Lower leg skin (tissue), 4 donors: ENCODE results near the gene KLF2. TPM values are rescaled to one million over a fixed set of nuclear protein-coding genes. Genes with fewer than 3 reads are reported as not detected.

ENCODE experiments used
- DNase-seq, 2 donors: peaks; one replicate each; pipeline ENCODE4 v3.0.0-alpha.2; 2019; ENCODE audit warnings: low spot score in 2 of 2
- H3K4me3 ChIP-seq: fragments of 200-600 bp; sonication (generic); 2 replicates; pipeline ENCODE4 v1.5.1; 2017; ENCODE audit warnings: mild to moderate bottlenecking, low read depth; ENCODE audit not compliant: poor library complexity, severe bottlenecking
- CTCF ChIP-seq, 3 donors: fragments of 450-650 bp; IDR thresholded peaks; one replicate each; pipeline ENCODE4 v1.5.1; 2016; ENCODE audit warnings: antibody characterized with exemption in 3 of 3, mild to moderate bottlenecking in 3 of 3, moderate library complexity in 2 of 3
- POLR2A ChIP-seq, 2 donors: fragments of 450-650 bp; IDR thresholded peaks; one replicate each; pipeline ENCODE4 v1.6.1; 2016 to 2017; ENCODE audit warnings: antibody characterized with exemption in 2 of 2, mild to moderate bottlenecking in 1 of 2, moderate library complexity in 1 of 2
- WGBS, 2 donors: methylation state at CpG; one replicate each; pipeline ENCODE4 v1.1.5; 2018; 5-methylcytosine and 5-hydroxymethylcytosine counted together
- intact Hi-C: fragments of 100-400 bp; cut with DNase I; formaldehyde crosslinking; loops from one replicate; pipeline ENCODE4 v1.15.0; 2023; ENCODE audit warnings: low total_unique reads
- total RNA-seq, 4 donors: library from RNA; depleted of rRNA; stranded (reverse); fragments of >200 nt; gene quantifications; one replicate each; pipeline ENCODE4 v1.1.0, GENCODE V29; 2016

Gene KLF2
- total RNA-seq, 4 donors from 2014 or later: 12.6 to 27.5 (median 19.9) TPM

- no peak for DNase-seq
- intact Hi-C loops: no loop called here
- no peak for TF ChIP-seq CTCF (IDR thresholded peaks at IDR 0.05)
- no peak for TF ChIP-seq POLR2A (IDR thresholded peaks at IDR 0.05)
- no peak overlapping the region for H3K4me3 ChIP-seq
- 51 to 70% methylated on average over 12 of the region's 12 CpGs for WGBS, 2 donors
These were observed 29.6 kb upstream of the KLF2 start for GRCh38 chr19:16295057-16295456.

- TF ChIP-seq POLR2A (IDR thresholded peaks at IDR 0.05) (no peak), CTCF (IDR thresholded peaks at IDR 0.05) (no peak)
- DNase-seq: no peak
- no peak overlapping the region for H3K4me3 ChIP-seq
- intact Hi-C loops: no loop called here
- 81 to 83% methylated on average over 7 of the region's 7 CpGs for WGBS, 2 donors
These were observed 27.9 kb upstream of the KLF2 start for GRCh38 chr19:16296713-16297112.

- TF ChIP-seq CTCF (IDR thresholded peaks at IDR 0.05) (no peak), POLR2A (IDR thresholded peaks at IDR 0.05) (no peak)
- WGBS, 2 donors: 82 to 90% methylated on average over 9 of the region's 9 CpGs
- intact Hi-C loops: no loop called here
- DNase-seq: no peak
- no peak overlapping the region for H3K4me3 ChIP-seq
These were observed 26.9 kb upstream of the KLF2 start for GRCh38 chr19:16297575-16298178.

- no peak for DNase-seq
- intact Hi-C loops: no loop called here
- H3K4me3 ChIP-seq: no peak overlapping the region
- 84 to 86% methylated on average over 3 of the region's 3 CpGs for WGBS, 2 donors
- TF ChIP-seq CTCF (IDR thresholded peaks at IDR 0.05) (no peak), POLR2A (IDR thresholded peaks at IDR 0.05) (no peak)
These were observed 26.3 kb upstream of the KLF2 start for GRCh38 chr19:16298334-16298733.

- intact Hi-C loops: no loop called here
- H3K4me3 ChIP-seq: no peak overlapping the region
- no peak for DNase-seq
- TF ChIP-seq POLR2A (IDR thresholded peaks at IDR 0.05) (no peak), CTCF (IDR thresholded peaks at IDR 0.05) (no peak)
- WGBS, 2 donors: 64 to 72% methylated on average over 24 to 25 of the region's 25 CpGs
These were observed 22.5 kb upstream of the KLF2 start for GRCh38 chr19:16301999-16302694.
